Transverse colon (tissue), 3 donors: ENCODE measurements around the gene PALMD.

Experiments used
- CTCF ChIP-seq, 5 experiments: fragments of 200-600 bp in 3 of 5; fragments of 450-650 bp in 2 of 5; sonication (generic) in 3 of 5; IDR thresholded peaks; 1 replicate in 2 of 5; 2 replicates in 3 of 5; pipeline ENCODE4 v1.5.1; 2016 to 2017; ENCODE audit warnings: antibody characterized with exemption in 5 of 5, inconsistent platforms in 3 of 5, mild to moderate bottlenecking in 2 of 5, moderate library complexity in 1 of 5
- EP300 ChIP-seq: sonication (generic); formaldehyde crosslinking; IDR thresholded peaks from one replicate; pipeline ENCODE4 v1.6.1; 2017; ENCODE audit warnings: antibody characterized with exemption, low read depth
- POLR2A ChIP-seq: fragments of 450-650 bp; IDR thresholded peaks from one replicate; pipeline ENCODE4 v1.6.1; 2016; ENCODE audit warnings: antibody characterized with exemption, mild to moderate bottlenecking, moderate library complexity

- TF ChIP-seq CTCF (IDR thresholded peaks at IDR 0.05) (no peak), POLR2A (no peak), EP300 (no peak)
Measured at GRCh38 chr1:99655376-99655775, 9.5 kb downstream of the PALMD start.
